ENCODE data around the gene GIMAP1.
A peak's percentile ranks its signal among the peaks of the same experiment; 100 is the strongest.

Gene GIMAP1

GRCh38 chr7:150722431-150722931 lies 6.1 kb downstream of the GIMAP1 start:
- no peak for DNase-seq (ENCODE audit: low read depth)

GRCh38 chr7:150723467-150723866 lies 7.1 kb downstream of the GIMAP1 start:
- DNase-seq (ENCODE audit: low read depth), result no peak

- no peak for DNase-seq (ENCODE audit: low read depth)
These were observed 11.0 kb downstream of the GIMAP1 start for GRCh38 chr7:150727381-150727780.

GRCh38 chr7:150728011-150728410 lies 11.6 kb downstream of the GIMAP1 start:
- DNase-seq (ENCODE audit: low read depth), result no peak

- no peak for DNase-seq (ENCODE audit: low read depth)
These were observed 12.2 kb downstream of the GIMAP1 start for GRCh38 chr7:150728609-150729008.

- no peak for DNase-seq (ENCODE audit: low read depth)
These were observed 15.5 kb downstream of the GIMAP1 start for GRCh38 chr7:150731916-150732315.

GRCh38 chr7:150732786-150733481 lies 16.5 kb downstream of the GIMAP1 start:
- no peak for DNase-seq (ENCODE audit: low read depth)

GRCh38 chr7:150733482-150734095 lies 17.2 kb downstream of the GIMAP1 start:
- DNase-seq (ENCODE audit: low read depth), result no peak

- DNase-seq (ENCODE audit: low read depth), result no peak
These were observed 17.8 kb downstream of the GIMAP1 start for GRCh38 chr7:150734254-150734653.

- DNase-seq (ENCODE audit: low read depth), result no peak
These were observed 19.4 kb downstream of the GIMAP1 start for GRCh38 chr7:150735596-150736358.

GRCh38 chr7:150736864-150737263 lies 20.5 kb downstream of the GIMAP1 start:
- DNase-seq (ENCODE audit: low read depth), result no peak

GRCh38 chr7:150737265-150738055 lies 21.0 kb downstream of the GIMAP1 start, which contains the start of gene GIMAP5:
Gene GIMAP5 (plus strand): TSS chr7:150737418. CDS start chr7:150740885, 3,467 bp downstream.
- peak; percentile 22 for DNase-seq (ENCODE audit: low read depth)

GRCh38 chr7:150738092-150738491 lies 21.7 kb downstream of the GIMAP1 start:
- DNase-seq (ENCODE audit: low read depth), result peak; percentile 19

GRCh38 chr7:150738591-150739001 lies 22.2 kb downstream of the GIMAP1 start:
- no peak for DNase-seq (ENCODE audit: low read depth)

GRCh38 chr7:150739033-150739432 lies 22.6 kb downstream of the GIMAP1 start:
- DNase-seq (ENCODE audit: low read depth), result no peak

GRCh38 chr7:150740053-150740452 lies 23.6 kb downstream of the GIMAP1 start:
- no peak for DNase-seq (ENCODE audit: low read depth)

GRCh38 chr7:150742286-150742968 lies 26.0 kb downstream of the GIMAP1 start:
- DNase-seq (ENCODE audit: low read depth), result no peak

GRCh38 chr7:150744041-150744656 lies 27.7 kb downstream of the GIMAP1 start:
- DNase-seq (ENCODE audit: low read depth), result no peak

GRCh38 chr7:150745086-150745485 lies 28.7 kb downstream of the GIMAP1 start:
- no peak for DNase-seq (ENCODE audit: low read depth)

GRCh38 chr7:150745876-150746275 lies 29.5 kb downstream of the GIMAP1 start:
- DNase-seq (ENCODE audit: low read depth), result no peak

GRCh38 chr7:150746921-150747320 lies 30.5 kb downstream of the GIMAP1 start:
- DNase-seq (ENCODE audit: low read depth), result no peak
